Measurements from ENCODE around the gene ATG16L1.
A peak's percentile ranks its signal among the peaks of the same experiment; 100 is the strongest.

Gene ATG16L1

GRCh38 chr2:233227346-233227978 lies 24.0 kb upstream of the ATG16L1 start:
- DNase-seq (ENCODE audit: low read depth in 3 of 3) = no peak

GRCh38 chr2:233228376-233228775 lies 23.1 kb upstream of the ATG16L1 start:
- no peak for DNase-seq (ENCODE audit: low read depth in 3 of 3)

GRCh38 chr2:233233618-233234230 lies 17.7 kb upstream of the ATG16L1 start:
- no peak for DNase-seq (ENCODE audit: low read depth in 3 of 3)

- no peak for DNase-seq (ENCODE audit: low read depth in 3 of 3)
These were observed 17.2 kb upstream of the ATG16L1 start for GRCh38 chr2:233234264-233234663.

GRCh38 chr2:233234996-233235395 lies 16.5 kb upstream of the ATG16L1 start:
- no peak for DNase-seq (ENCODE audit: low read depth in 3 of 3)

- no peak for DNase-seq (ENCODE audit: low read depth in 3 of 3)
These were observed 15.5 kb upstream of the ATG16L1 start for GRCh38 chr2:233235977-233236376.

GRCh38 chr2:233236820-233237589 lies 14.5 kb upstream of the ATG16L1 start:
- DNase-seq (ENCODE audit: low read depth in 3 of 3) = no peak

- DNase-seq (ENCODE audit: low read depth in 3 of 3) = no peak
These were observed 10.6 kb upstream of the ATG16L1 start for GRCh38 chr2:233240897-233241296.

GRCh38 chr2:233241803-233242202 lies 9.7 kb upstream of the ATG16L1 start:
- DNase-seq (ENCODE audit: low read depth in 3 of 3) = no peak

GRCh38 chr2:233242231-233242927 lies 9.1 kb upstream of the ATG16L1 start:
- DNase-seq (ENCODE audit: low read depth in 3 of 3) = no peak

GRCh38 chr2:233243348-233243747 lies 8.1 kb upstream of the ATG16L1 start:
- DNase-seq (ENCODE audit: low read depth in 3 of 3) = no peak

GRCh38 chr2:233244818-233245217 lies 6.7 kb upstream of the ATG16L1 start:
- DNase-seq (ENCODE audit: low read depth in 3 of 3) = no peak

- no peak for DNase-seq (ENCODE audit: low read depth in 3 of 3)
These were observed 6.1 kb upstream of the ATG16L1 start for GRCh38 chr2:233245406-233245805.

GRCh38 chr2:233247116-233247515 lies 4.4 kb upstream of the ATG16L1 start:
- no peak for DNase-seq (ENCODE audit: low read depth in 3 of 3)

GRCh38 chr2:233247744-233248143 lies 3.7 kb upstream of the ATG16L1 start:
- DNase-seq (ENCODE audit: low read depth in 3 of 3) = peak; percentile 13 to 64 (median 33)

GRCh38 chr2:233248999-233249398 lies 2.5 kb upstream of the ATG16L1 start:
- no peak for DNase-seq (ENCODE audit: low read depth in 3 of 3)

GRCh38 chr2:233250568-233250967 lies 905 bp upstream of the ATG16L1 start:
- DNase-seq (ENCODE audit: low read depth in 3 of 3) = no peak

GRCh38 chr2:233250985-233251305 lies 528 bp upstream of the ATG16L1 start:
- no peak for DNase-seq (ENCODE audit: low read depth in 3 of 3)

GRCh38 chr2:233252227-233252626 lies 754 bp downstream of the ATG16L1 start:
- no peak for DNase-seq (ENCODE audit: low read depth in 3 of 3)

- no peak for DNase-seq (ENCODE audit: low read depth in 3 of 3)
These were observed 3.7 kb downstream of the ATG16L1 start for GRCh38 chr2:233255151-233255550.

- DNase-seq (ENCODE audit: low read depth in 3 of 3) = no peak
These were observed 4.6 kb downstream of the ATG16L1 start for GRCh38 chr2:233256048-233256447.

- no peak for DNase-seq (ENCODE audit: low read depth in 3 of 3)
These were observed 6.7 kb downstream of the ATG16L1 start for GRCh38 chr2:233258211-233258610.

- no peak for DNase-seq (ENCODE audit: low read depth in 3 of 3)
These were observed 8.3 kb downstream of the ATG16L1 start for GRCh38 chr2:233259730-233260129.

Data from stimulated activated CD4-positive, alpha-beta T cell treated with anti-CD3 and anti-CD28 coated beads, TNF-alpha, amount 100 ng/mL, for 4 hours (primary cell).